ENCODE measurements around the gene GPR15LG.

- TF ChIP-seq CTCF (IDR thresholded peaks at IDR 0.05) = no peak
- TF ChIP-seq POLR2A (IDR thresholded peaks at IDR 0.05) = no peak
Observed at GRCh38 chr10:84172467-84173356, 889 bp upstream of the GPR15LG start.
